Spleen (tissue), 11 donors: Measurements from ENCODE around the gene CETP. TPM values are rescaled to one million over a fixed set of nuclear protein-coding genes. Genes with fewer than 3 reads are reported as not detected.
A peak's percentile ranks its signal among the peaks of the same experiment; 100 is the strongest.

Experiments
- DNase-seq: peaks from one replicate; pipeline ENCODE4 v3.0.0-alpha.2; 2020
- H3K27ac ChIP-seq, 8 donors: fragments of 200-600 bp; sonication (generic) in 7 of 8; 1 replicate in 4 of 8; 2 replicates in 4 of 8; pipeline versions ENCODE4 v1.5.0 to v1.8.0; 2016 to 2021; ENCODE audit warnings: inconsistent platforms in 4 of 8, mild to moderate bottlenecking in 4 of 8, moderate library complexity in 1 of 8
- H3K27me3 ChIP-seq, 7 donors: fragments of 200-600 bp; sonication (generic) in 6 of 7; replicated peaks in 1 of 7; 1 replicate in 4 of 7; 2 replicates in 3 of 7; pipeline versions ENCODE4 v1.5.0 to v1.8.0; 2016 to 2021; ENCODE audit warnings: inconsistent platforms in 3 of 7, mild to moderate bottlenecking in 1 of 7
- H3K36me3 ChIP-seq, 6 donors: fragments of 200-600 bp; sonication (generic) in 5 of 6; 1 replicate in 4 of 6; 2 replicates in 2 of 6; pipeline versions ENCODE4 v1.5.0 to v1.8.0; 2016 to 2021; ENCODE audit warnings: inconsistent platforms in 2 of 6
- H3K4me1 ChIP-seq, 6 donors: fragments of 200-600 bp; sonication (generic) in 5 of 6; 1 replicate in 3 of 6; 2 replicates in 3 of 6; pipeline versions ENCODE4 v1.5.0 to v1.8.0; 2016 to 2021; ENCODE audit warnings: inconsistent platforms in 3 of 6
- H3K4me3 ChIP-seq, 8 donors: fragments of 200-600 bp; sonication (generic) in 7 of 8; 1 replicate in 4 of 8; 2 replicates in 4 of 8; pipeline versions ENCODE4 v1.5.0 to v1.8.0; 2016 to 2021; ENCODE audit warnings: inconsistent platforms in 4 of 8, mild to moderate bottlenecking in 4 of 8, moderate library complexity in 2 of 8
- H3K9me3 ChIP-seq, 8 donors: fragments of 200-600 bp; sonication (generic) in 7 of 8; 1 replicate in 4 of 8; 2 replicates in 4 of 8; pipeline versions ENCODE4 v1.5.0 to v1.8.0; 2016 to 2021; ENCODE audit warnings: inconsistent platforms in 4 of 8
- CTCF ChIP-seq, 11 experiments: fragments of 200-600 bp in 7 of 11; fragments of 450-650 bp in 4 of 11; sonication (generic) in 4 of 11; IDR thresholded peaks in 8 of 11; conservative IDR thresholded peaks in 3 of 11; 1 replicate in 7 of 11; 2 replicates in 4 of 11; pipeline versions ENCODE4 v1.4.0 to v1.8.0; 2016 to 2021; ENCODE audit warnings: antibody characterized with exemption in 11 of 11, inconsistent platforms in 4 of 11, mild to moderate bottlenecking in 1 of 11
- POLR2A ChIP-seq, 3 donors: fragments of 450-650 bp; IDR thresholded peaks; one replicate each; pipeline ENCODE4 v1.5.1; 2017; ENCODE audit warnings: antibody characterized with exemption in 3 of 3, mild to moderate bottlenecking in 1 of 3
- POLR2AphosphoS5 ChIP-seq, 3 donors: sonication (generic); formaldehyde crosslinking; IDR thresholded peaks; one replicate each; pipeline ENCODE4 v1.5.1; 2017; ENCODE audit warnings: antibody characterized with exemption in 3 of 3
- WGBS, 5 donors: extraction: QIAGEN DNeasy Blood & Tissue Kit in 3 of 5; methylation state at CpG; one replicate each; pipeline versions ENCODE4 v1.1.5 to v1.1.7; 2013 to 2018; 5-methylcytosine and 5-hydroxymethylcytosine counted together
- intact Hi-C: fragments of 100-400 bp; cut with DNase I; formaldehyde crosslinking; loops from one replicate; pipeline ENCODE4 v1.15.0; 2023; ENCODE audit warnings: low total_unique reads
- polyA plus RNA-seq, 3 donors: library from polyadenylated mRNA; stranded (reverse); fragments of 200-250 nt; gene quantifications; one replicate each; pipeline ENCODE4 v1.2.1, GENCODE V29; 2013
- total RNA-seq, 7 donors: library from RNA; depleted of rRNA in 3 of 7; stranded (reverse); fragments of >200 nt in 3 of 7; fragmentation: NEBNext Ultra II Directional in 4 of 7; extraction: Animal tissue kit (Norgen Biotek cat#: 25700) in 4 of 7; gene quantifications; one replicate each; pipeline versions ENCODE4 v1.1.0 to v1.2.1, GENCODE V29; 2016 to 2021
- donor health status: healthy with polysubstance abuse.
- donor health status: DM: no; HTN: no; CAD: no; lungs with moderate emphysema.
- donor health status: DM: no; HTN: no; CAD: no.
- donor health status: Bipolar disorder and iron deficiency.
- donor health status: healthy.
- donor health status: DM: no; HTN: no; CAD: no.
- donor health status: DM: yes; HTN: yes; CAD: no.

The CETP gene
- total and polyA plus RNA-seq, 10 donors: 7.6 to 73.8 (median 32.0) TPM

GRCh38 chr16:56938664-56939513, 22.9 kb upstream of the CETP start:
- peak; percentile 45 for DNase-seq
- 69 to 78% (median 73%) methylated on average over 8 of the region's 8 CpGs for WGBS, 5 donors
- Histone ChIP-seq H3K27me3 (no peaks in the 10 kb centered on the region), H3K36me3 (peaks cover 10 to 97% (median 87%) of the 10 kb centered on the region in 6 donors), H3K4me3 (peak overlapping the region in 1 of 8 donors; percentile 82), H3K9me3 (no peaks in the 10 kb centered on the region), H3K4me1 (peaks cover 30 to 99% (median 81%) of the 10 kb centered on the region in 6 donors), H3K27ac (peak overlapping the region in 5 of 8 donors; percentile 31 to 81 (median 57))
- intact Hi-C loops: no loop called here
- TF ChIP-seq POLR2AphosphoS5 (IDR thresholded peaks at IDR 0.05) (peak in 2 of 3 donors; percentile 14 to 91), CTCF (IDR thresholded peaks at IDR 0.05 in 8 of 11, conservative IDR thresholded peaks at IDR 0.05 in 3 of 11) (no peak), POLR2A (IDR thresholded peaks at IDR 0.05) (no peak)

GRCh38 chr16:56939801-56940200, 21.9 kb upstream of the CETP start:
- no peak for DNase-seq
- intact Hi-C loops: no loop called here
- Histone ChIP-seq H3K4me3 (peak overlapping the region in 1 of 8 donors; percentile 82), H3K4me1 (peaks cover 29 to 99% (median 74%) of the 10 kb centered on the region in 6 donors), H3K36me3 (peaks cover 12 to 100% (median 96%) of the 10 kb centered on the region in 6 donors), H3K27me3 (no peaks in the 10 kb centered on the region), H3K27ac (peak overlapping the region in 5 of 8 donors; percentile 31 to 81 (median 57)), H3K9me3 (no peaks in the 10 kb centered on the region)
- 66 to 79% (median 74%) methylated on average over 4 of the region's 4 CpGs for WGBS, 5 donors
- TF ChIP-seq CTCF (IDR thresholded peaks at IDR 0.05 in 8 of 11, conservative IDR thresholded peaks at IDR 0.05 in 3 of 11): no peak
- TF ChIP-seq POLR2AphosphoS5 (IDR thresholded peaks at IDR 0.05): peak in 1 of 3 donors; percentile 35
- no peak for TF ChIP-seq POLR2A (IDR thresholded peaks at IDR 0.05)

- H3K4me1 ChIP-seq: peaks cover 16 to 93% (median 68%) of the 10 kb centered on the region in 6 donors
- intact Hi-C loops: no loop called here
- no peak for TF ChIP-seq CTCF (IDR thresholded peaks at IDR 0.05 in 8 of 11, conservative IDR thresholded peaks at IDR 0.05 in 3 of 11)
- TF ChIP-seq POLR2AphosphoS5 (IDR thresholded peaks at IDR 0.05): peak in 1 of 3 donors; percentile 80
- H3K27me3 ChIP-seq: no peaks in the 10 kb centered on the region
- no peaks in the 10 kb centered on the region for H3K9me3 ChIP-seq
- H3K4me3 ChIP-seq: peak overlapping the region in 1 of 8 donors; percentile 0
- 36 to 62% (median 55%) methylated on average over 2 of the region's 2 CpGs for WGBS, 5 donors
- H3K27ac ChIP-seq: peak overlapping the region in 4 of 8 donors; percentile 18 to 81 (median 44)
- peaks cover 15 to 100% (median 96%) of the 10 kb centered on the region in 6 donors for H3K36me3 ChIP-seq
- DNase-seq: peak; percentile 3
Measured at GRCh38 chr16:56941092-56941491, 20.7 kb upstream of the CETP start.

GRCh38 chr16:56941856-56942331, 19.9 kb upstream of the CETP start:
- H3K27me3 ChIP-seq: no peaks in the 10 kb centered on the region
- TF ChIP-seq POLR2AphosphoS5 (IDR thresholded peaks at IDR 0.05) (peak in 1 of 3 donors; percentile 75), CTCF (IDR thresholded peaks at IDR 0.05 in 8 of 11, conservative IDR thresholded peaks at IDR 0.05 in 3 of 11) (no peak)
- H3K36me3 ChIP-seq: peaks cover 10 to 100% (median 95%) of the 10 kb centered on the region in 6 donors
- DNase-seq: peak; percentile 25
- H3K27ac ChIP-seq: peak overlapping the region in 4 of 8 donors; percentile 2 to 61 (median 20)
- peaks cover 11 to 90% (median 63%) of the 10 kb centered on the region in 6 donors for H3K4me1 ChIP-seq
- 66 to 80% (median 74%) methylated on average over 9 of the region's 9 CpGs for WGBS, 5 donors
- H3K4me3 ChIP-seq: no peak overlapping the region
- intact Hi-C loops: no loop called here
- H3K9me3 ChIP-seq: no peaks in the 10 kb centered on the region
